GM18526 (cell line): ENCODE results near the gene PRRT4.

Source experiments
- POLR2A ChIP-seq: IDR thresholded peaks from 3 replicates; pipeline ENCODE4 v1.6.1; 2011; ENCODE audit not compliant: insufficient read length; ENCODE audit errors: extremely low read depth

The PRRT4 gene

DNA sequence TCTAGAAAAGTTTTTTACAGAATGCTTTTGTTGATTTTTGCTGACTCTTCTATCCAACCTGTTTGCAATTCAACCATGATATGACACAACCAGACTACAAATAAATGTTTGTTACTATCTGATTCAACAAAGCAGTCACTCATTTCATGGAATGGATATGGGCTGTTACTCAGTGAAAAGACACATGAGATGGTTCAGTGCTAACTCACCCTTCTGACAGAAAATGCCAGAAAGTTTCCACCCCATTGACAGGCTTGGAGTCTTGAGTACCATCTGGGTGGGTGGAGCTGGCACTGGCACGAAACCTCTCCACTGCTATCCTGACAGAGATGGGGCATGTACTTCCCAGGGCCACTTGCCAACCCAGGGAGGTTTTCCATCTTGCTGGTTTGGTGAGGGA, 57.3 kb downstream of the PRRT4 start:
- TF ChIP-seq POLR2A, result no peak

- TF ChIP-seq POLR2A, result no peak
Measured at GRCh38 chr7:128303643-128304042, 57.8 kb downstream of the PRRT4 start.

GRCh38 chr7:128303133-128303532, 58.4 kb downstream of the PRRT4 start:
- TF ChIP-seq POLR2A, result no peak

- TF ChIP-seq POLR2A, result no peak
Measured at GRCh38 chr7:128302139-128302538, 59.4 kb downstream of the PRRT4 start.
